ENCODE data around the gene TCAF1. TPM values are rescaled to one million over a fixed set of nuclear protein-coding genes. Genes with fewer than 3 reads are reported as not detected.

Gene TCAF1
- total RNA-seq, 1 donor, result 77.1 TPM

DNA sequence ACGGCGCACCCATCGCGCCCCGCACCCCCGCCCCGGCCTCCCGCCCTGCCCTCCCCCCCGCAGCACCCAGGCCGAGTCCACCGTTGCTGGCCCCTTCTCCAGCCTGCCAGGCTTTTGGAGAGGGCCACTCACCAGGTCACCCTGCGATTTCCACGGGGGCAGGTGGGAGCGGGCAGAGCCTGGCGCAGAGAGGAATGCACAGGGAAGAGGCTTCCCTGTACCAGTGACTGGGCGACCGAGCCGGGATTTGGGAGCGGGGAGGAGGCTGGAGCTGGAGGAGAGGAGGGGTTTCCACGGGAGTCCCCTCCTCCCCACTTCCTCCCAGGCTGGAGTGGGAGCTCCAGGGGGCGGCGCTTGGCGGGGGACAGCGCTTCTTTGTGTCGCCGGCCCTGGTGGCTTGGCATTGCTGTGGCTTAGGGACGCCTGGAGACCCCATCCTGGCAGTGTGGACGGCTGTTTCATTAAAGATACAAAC is 19.3 kb downstream of the TCAF1 start:
- Histone ChIP-seq H2AFZ (ENCODE audit: low read length) (peak overlapping the region; percentile 86), H3K79me2 (ENCODE audit: insufficient read depth, low read length) (peaks cover 58% of the 10 kb centered on the region), H4K20me1 (ENCODE audit: insufficient read depth, low read length) (peaks cover 16% of the 10 kb centered on the region), H3K4me2 (ENCODE audit: insufficient read depth, low read length) (peak overlapping the region; percentile 90), H3K27ac (ENCODE audit: low read depth, low read length) (peak overlapping the region; percentile 48), H3K27me3 (ENCODE audit: insufficient read depth, low read length) (no peaks in the 10 kb centered on the region), H3K9me3 (ENCODE audit: low read depth, low read length) (no peaks in the 10 kb centered on the region), H3K36me3 (ENCODE audit: insufficient read depth, low read length) (no peaks in the 10 kb centered on the region), H3K4me1 (ENCODE audit: insufficient read depth, low read length) (peaks cover 25% of the 10 kb centered on the region), H3K4me3 (ENCODE audit: insufficient read depth, low read length) (peak overlapping the region; percentile 81)
- TF ChIP-seq, protein P1, sequence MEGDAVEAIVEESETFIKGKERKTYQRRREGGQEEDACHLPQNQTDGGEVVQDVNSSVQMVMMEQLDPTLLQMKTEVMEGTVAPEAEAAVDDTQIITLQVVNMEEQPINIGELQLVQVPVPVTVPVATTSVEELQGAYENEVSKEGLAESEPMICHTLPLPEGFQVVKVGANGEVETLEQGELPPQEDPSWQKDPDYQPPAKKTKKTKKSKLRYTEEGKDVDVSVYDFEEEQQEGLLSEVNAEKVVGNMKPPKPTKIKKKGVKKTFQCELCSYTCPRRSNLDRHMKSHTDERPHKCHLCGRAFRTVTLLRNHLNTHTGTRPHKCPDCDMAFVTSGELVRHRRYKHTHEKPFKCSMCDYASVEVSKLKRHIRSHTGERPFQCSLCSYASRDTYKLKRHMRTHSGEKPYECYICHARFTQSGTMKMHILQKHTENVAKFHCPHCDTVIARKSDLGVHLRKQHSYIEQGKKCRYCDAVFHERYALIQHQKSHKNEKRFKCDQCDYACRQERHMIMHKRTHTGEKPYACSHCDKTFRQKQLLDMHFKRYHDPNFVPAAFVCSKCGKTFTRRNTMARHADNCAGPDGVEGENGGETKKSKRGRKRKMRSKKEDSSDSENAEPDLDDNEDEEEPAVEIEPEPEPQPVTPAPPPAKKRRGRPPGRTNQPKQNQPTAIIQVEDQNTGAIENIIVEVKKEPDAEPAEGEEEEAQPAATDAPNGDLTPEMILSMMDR (IDR thresholded peaks at IDR 0.05; ENCODE audit: extremely low read depth, low read depth, low read length), result no peak
- peak; percentile 96 for DNase-seq (ENCODE audit: insufficient read length, low spot score, missing footprints)

DNA sequence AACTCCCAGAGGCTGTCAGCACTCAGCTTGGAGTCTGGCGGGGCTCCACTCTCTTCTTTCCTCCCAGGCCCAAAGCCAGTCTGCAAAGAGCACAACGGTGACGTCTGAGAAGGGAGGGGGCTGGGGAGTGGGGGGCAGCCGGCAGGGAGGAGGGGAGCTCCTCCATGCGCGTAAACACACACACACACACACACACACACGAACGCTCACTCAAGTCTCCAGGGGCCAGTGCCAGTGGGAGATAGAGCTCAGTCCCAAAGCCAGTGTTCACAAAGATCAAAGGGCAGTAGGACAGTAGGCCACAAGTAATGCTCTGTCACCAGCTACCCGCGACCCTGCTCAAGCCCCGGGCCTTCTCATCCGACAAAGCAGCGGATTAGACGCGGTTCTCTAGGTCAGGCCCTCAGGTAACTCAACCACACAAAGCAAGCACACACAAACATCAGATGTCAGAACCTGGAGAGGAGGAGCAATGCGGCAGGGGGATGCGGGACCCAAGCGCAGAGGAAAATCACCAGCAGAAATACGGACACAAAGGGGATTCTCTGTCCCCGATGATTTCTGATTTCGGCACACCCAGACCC is 19.9 kb downstream of the TCAF1 start:
- H3K4me2 ChIP-seq (ENCODE audit: insufficient read depth, low read length), result peak overlapping the region; percentile 90
- H3K79me2 ChIP-seq (ENCODE audit: insufficient read depth, low read length), result peaks cover 60% of the 10 kb centered on the region
- H3K36me3 ChIP-seq (ENCODE audit: insufficient read depth, low read length), result no peaks in the 10 kb centered on the region
- H4K20me1 ChIP-seq (ENCODE audit: insufficient read depth, low read length), result peaks cover 16% of the 10 kb centered on the region
- no peaks in the 10 kb centered on the region for H3K9me3 ChIP-seq (ENCODE audit: low read depth, low read length)
- H3K27ac ChIP-seq (ENCODE audit: low read depth, low read length), result peak overlapping the region; percentile 18
- H2AFZ ChIP-seq (ENCODE audit: low read length), result peak overlapping the region; percentile 58
- TF ChIP-seq, protein P1 (IDR thresholded peaks at IDR 0.05; ENCODE audit: extremely low read depth, low read depth, low read length), result no peak
- H3K4me1 ChIP-seq (ENCODE audit: insufficient read depth, low read length), result peaks cover 25% of the 10 kb centered on the region
- peak; percentile 52 for DNase-seq (ENCODE audit: insufficient read length, low spot score, missing footprints)
- peak overlapping the region; percentile 81 for H3K4me3 ChIP-seq (ENCODE audit: insufficient read depth, low read length)
- no peaks in the 10 kb centered on the region for H3K27me3 ChIP-seq (ENCODE audit: insufficient read depth, low read length)

DNA sequence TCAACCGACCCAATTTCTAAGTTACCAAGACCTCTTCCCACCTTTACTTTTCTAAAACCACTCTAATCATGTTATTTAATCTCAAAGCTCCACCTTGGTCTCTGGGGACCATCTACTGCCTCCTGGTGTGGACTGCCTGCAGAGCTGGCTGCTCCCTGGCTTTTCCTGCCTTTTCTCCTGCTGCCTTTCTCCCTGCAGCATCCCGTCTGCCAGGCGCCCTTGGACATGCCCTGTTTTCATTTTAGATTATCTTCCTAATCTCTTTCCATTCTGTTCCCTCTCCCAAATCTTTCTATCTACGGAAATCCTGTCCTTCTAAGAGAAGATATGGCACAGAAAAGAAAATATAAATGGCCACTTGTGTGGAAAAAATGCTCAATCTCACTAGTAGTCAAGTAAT is 23.1 kb downstream of the TCAF1 start:
- H3K27ac ChIP-seq (ENCODE audit: low read depth, low read length), result no peak overlapping the region
- H3K79me2 ChIP-seq (ENCODE audit: insufficient read depth, low read length), result peaks cover 50% of the 10 kb centered on the region
- H3K27me3 ChIP-seq (ENCODE audit: insufficient read depth, low read length), result no peaks in the 10 kb centered on the region
- H3K36me3 ChIP-seq (ENCODE audit: insufficient read depth, low read length), result peaks cover 23% of the 10 kb centered on the region
- H3K4me2 ChIP-seq (ENCODE audit: insufficient read depth, low read length), result no peak overlapping the region
- H2AFZ ChIP-seq (ENCODE audit: low read length), result no peak overlapping the region
- H4K20me1 ChIP-seq (ENCODE audit: insufficient read depth, low read length), result peaks cover 36% of the 10 kb centered on the region
- no peak for DNase-seq (ENCODE audit: insufficient read length, low spot score, missing footprints)
- no peaks in the 10 kb centered on the region for H3K9me3 ChIP-seq (ENCODE audit: low read depth, low read length)
- TF ChIP-seq, protein P1 (IDR thresholded peaks at IDR 0.05; ENCODE audit: extremely low read depth, low read depth, low read length), result no peak
- peaks cover 13% of the 10 kb centered on the region for H3K4me1 ChIP-seq (ENCODE audit: insufficient read depth, low read length)
- H3K4me3 ChIP-seq (ENCODE audit: insufficient read depth, low read length), result no peak overlapping the region

DNA sequence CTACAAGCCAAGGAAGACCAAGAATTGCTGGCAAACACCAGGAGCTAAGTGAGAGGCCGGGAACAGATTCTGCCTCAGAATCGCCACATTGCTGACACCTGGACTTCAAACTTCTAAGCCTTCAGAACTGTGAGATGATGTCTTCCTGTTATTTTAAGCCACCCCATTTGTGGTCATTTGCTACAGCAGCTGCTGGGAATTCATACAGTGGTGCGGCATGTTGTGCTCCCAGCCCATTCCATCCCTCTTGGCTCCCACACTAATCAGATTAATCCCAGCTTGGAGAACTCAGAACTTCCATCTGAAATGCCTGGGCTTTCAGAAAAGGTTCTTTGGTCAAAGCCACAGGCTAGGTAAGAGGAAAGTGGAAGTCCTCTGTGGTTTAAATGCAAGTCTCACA is 24.9 kb downstream of the TCAF1 start:
- TF ChIP-seq, protein P1 (IDR thresholded peaks at IDR 0.05; ENCODE audit: extremely low read depth, low read depth, low read length), result no peak
- H3K27me3 ChIP-seq (ENCODE audit: insufficient read depth, low read length), result no peaks in the 10 kb centered on the region
- H3K36me3 ChIP-seq (ENCODE audit: insufficient read depth, low read length), result peaks cover 23% of the 10 kb centered on the region
- no peak overlapping the region for H3K4me2 ChIP-seq (ENCODE audit: insufficient read depth, low read length)
- no peak overlapping the region for H3K4me3 ChIP-seq (ENCODE audit: insufficient read depth, low read length)
- peaks cover 4% of the 10 kb centered on the region for H3K4me1 ChIP-seq (ENCODE audit: insufficient read depth, low read length)
- no peak overlapping the region for H2AFZ ChIP-seq (ENCODE audit: low read length)
- peaks cover 35% of the 10 kb centered on the region for H4K20me1 ChIP-seq (ENCODE audit: insufficient read depth, low read length)
- no peak for DNase-seq (ENCODE audit: insufficient read length, low spot score, missing footprints)
- no peaks in the 10 kb centered on the region for H3K9me3 ChIP-seq (ENCODE audit: low read depth, low read length)
- no peak overlapping the region for H3K27ac ChIP-seq (ENCODE audit: low read depth, low read length)
- H3K79me2 ChIP-seq (ENCODE audit: insufficient read depth, low read length), result peaks cover 38% of the 10 kb centered on the region

Data from osteoblast (primary cell).